RWPE1 (cell line): Measurements from ENCODE around the gene GPC5.

Source experiments
- CTCF ChIA-PET: fragments of 350-600 bp; sonication (Branson Sonifier 250); formaldehyde crosslinking; extraction: SDS; loops from one replicate; lab custom pipeline; 2021; lab: Yijun Ruan, JAX
- POLR2A ChIA-PET: fragments of 400-600 bp; formaldehyde crosslinking; extraction: SDS; loops from one replicate; lab custom pipeline; 2020; ENCODE audit warnings: antibody characterized with exemption; ENCODE audit not compliant: low non-redundant PET; lab: Yijun Ruan, JAX
- DNase-seq: peaks from one replicate; pipeline ENCODE4 v3.0.0; 2012; ENCODE audit warnings: low spot score
- H3K27ac ChIP-seq: fragments of 450-650 bp; 2 replicates; pipeline ENCODE4 v1.5.1; 2017
- TF ChIP-seq, protein P1 (sequence below): fragments of 450-650 bp; conservative IDR thresholded peaks from 2 replicates; pipeline ENCODE4 v1.5.1; 2017; ENCODE audit warnings: low read depth, mild to moderate bottlenecking

GPC5 gene

GRCh38 chr13:92196591-92197256, 798.3 kb downstream of the GPC5 start:
- TF ChIP-seq, protein P1, sequence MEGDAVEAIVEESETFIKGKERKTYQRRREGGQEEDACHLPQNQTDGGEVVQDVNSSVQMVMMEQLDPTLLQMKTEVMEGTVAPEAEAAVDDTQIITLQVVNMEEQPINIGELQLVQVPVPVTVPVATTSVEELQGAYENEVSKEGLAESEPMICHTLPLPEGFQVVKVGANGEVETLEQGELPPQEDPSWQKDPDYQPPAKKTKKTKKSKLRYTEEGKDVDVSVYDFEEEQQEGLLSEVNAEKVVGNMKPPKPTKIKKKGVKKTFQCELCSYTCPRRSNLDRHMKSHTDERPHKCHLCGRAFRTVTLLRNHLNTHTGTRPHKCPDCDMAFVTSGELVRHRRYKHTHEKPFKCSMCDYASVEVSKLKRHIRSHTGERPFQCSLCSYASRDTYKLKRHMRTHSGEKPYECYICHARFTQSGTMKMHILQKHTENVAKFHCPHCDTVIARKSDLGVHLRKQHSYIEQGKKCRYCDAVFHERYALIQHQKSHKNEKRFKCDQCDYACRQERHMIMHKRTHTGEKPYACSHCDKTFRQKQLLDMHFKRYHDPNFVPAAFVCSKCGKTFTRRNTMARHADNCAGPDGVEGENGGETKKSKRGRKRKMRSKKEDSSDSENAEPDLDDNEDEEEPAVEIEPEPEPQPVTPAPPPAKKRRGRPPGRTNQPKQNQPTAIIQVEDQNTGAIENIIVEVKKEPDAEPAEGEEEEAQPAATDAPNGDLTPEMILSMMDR, result no peak
- POLR2A ChIA-PET, result no interaction called here
- DNase-seq, result no peak
- CTCF ChIA-PET, result no interaction called here
- no peak overlapping the region for H3K27ac ChIP-seq

- TF ChIP-seq, protein P1, result no peak
- ChIA-PET CTCF (no interaction called here), POLR2A (no interaction called here)
- H3K27ac ChIP-seq, result no peak overlapping the region
- no peak for DNase-seq
Observed at GRCh38 chr13:92197669-92198068, 799.2 kb downstream of the GPC5 start.

GRCh38 chr13:92218615-92219014, 820.2 kb downstream of the GPC5 start:
- no peak overlapping the region for H3K27ac ChIP-seq
- TF ChIP-seq, protein P1, result no peak
- POLR2A ChIA-PET, result no interaction called here
- CTCF ChIA-PET, result no interaction called here
- no peak for DNase-seq

- no peak overlapping the region for H3K27ac ChIP-seq
- TF ChIP-seq, protein P1, result no peak
- ChIA-PET CTCF (no interaction called here), POLR2A (no interaction called here)
- no peak for DNase-seq
Observed at GRCh38 chr13:92221916-92222315, 823.5 kb downstream of the GPC5 start.

- POLR2A ChIA-PET, result no interaction called here
- no peak for DNase-seq
- no peak overlapping the region for H3K27ac ChIP-seq
- TF ChIP-seq, protein P1, result no peak
- CTCF ChIA-PET, result interaction anchor here (0.6 to 0.8 kb wide), 2 partner anchors 205 to 455 kb away, joined by 3 to 5 read pairs; no protein-coding TSS in a partner anchor
Observed at GRCh38 chr13:92224052-92224821, 825.8 kb downstream of the GPC5 start.

- TF ChIP-seq, protein P1, result no peak
- CTCF ChIA-PET, result interaction anchor here (0.8 kb wide), 1 partner anchor 454 kb away, joined by 5 read pairs; no protein-coding TSS in a partner anchor
- DNase-seq, result no peak
- no peak overlapping the region for H3K27ac ChIP-seq
- POLR2A ChIA-PET, result no interaction called here
Observed at GRCh38 chr13:92224825-92225224, 826.4 kb downstream of the GPC5 start.
